Adrenal gland (tissue), 12 donors: Measurements from ENCODE around the gene DNAJC1. TPM values are rescaled to one million over a fixed set of nuclear protein-coding genes. Genes with fewer than 3 reads are reported as not detected.

Experiments used
- DNase-seq, 7 donors: peaks; one replicate each; pipeline ENCODE4 v3.0.0-alpha.2; 2019 to 2020
- H3K27ac ChIP-seq, 5 donors: fragments of 200-600 bp; sonication (generic) in 4 of 5; 1 replicate in 3 of 5; 2 replicates in 2 of 5; pipeline versions ENCODE4 v1.5.1 to v1.8.0; 2016 to 2020; ENCODE audit warnings: mild to moderate bottlenecking in 1 of 5
- H3K27me3 ChIP-seq: fragments of 200-600 bp; 2 replicates; pipeline ENCODE4 v1.8.0; 2021
- H3K36me3 ChIP-seq, 2 donors: fragments of 200-600 bp; replicated peaks in 1 of 2; 1 replicate in 1 of 2; 2 replicates in 1 of 2; pipeline versions ENCODE4 v1.5.1 to v1.8.0; 2018 to 2022
- H3K4me1 ChIP-seq, 2 donors: fragments of 200-600 bp; replicated peaks in 1 of 2; 1 replicate in 1 of 2; 2 replicates in 1 of 2; pipeline versions ENCODE4 v1.5.1 to v1.8.0; 2018 to 2021
- H3K4me3 ChIP-seq, 4 donors: fragments of 200-600 bp; sonication (generic) in 3 of 4; one replicate each; pipeline ENCODE4 v1.5.1; 2016 to 2018
- H3K9me3 ChIP-seq, 3 donors: fragments of 200-600 bp; sonication (generic) in 1 of 3; replicated peaks in 1 of 3; 1 replicate in 2 of 3; 2 replicates in 1 of 3; pipeline versions ENCODE4 v1.5.1 to v1.8.0; 2016 to 2021
- CTCF ChIP-seq, 6 experiments: fragments of 450-650 bp in 4 of 6; fragments of 200-600 bp in 2 of 6; sonication (generic) in 1 of 6; IDR thresholded peaks; 1 replicate in 5 of 6; 2 replicates in 1 of 6; pipeline versions ENCODE4 v1.5.1 to v1.8.0; 2016 to 2021; ENCODE audit warnings: antibody characterized with exemption in 6 of 6, mild to moderate bottlenecking in 2 of 6, moderate library complexity in 1 of 6
- POLR2A ChIP-seq, 2 donors: fragments of 450-650 bp; IDR thresholded peaks; one replicate each; pipeline ENCODE4 v1.6.1; 2017; ENCODE audit warnings: antibody characterized with exemption in 2 of 2, mild to moderate bottlenecking in 2 of 2, moderate library complexity in 1 of 2
- WGBS, 4 donors: extraction: QIAGEN DNeasy Blood & Tissue Kit in 2 of 4; methylation state at CpG; one replicate each; pipeline versions ENCODE4 v1.1.5 to v1.1.7; 2013 to 2017; 5-methylcytosine and 5-hydroxymethylcytosine counted together
- intact Hi-C, 2 donors: fragments of 100-400 bp; cut with DNase I; formaldehyde crosslinking; loops; one replicate each; pipeline versions ENCODE4 v1.14.1 to v1.15.0; 2022 to 2023
- polyA plus RNA-seq, 3 donors: library from polyadenylated mRNA; stranded (reverse); fragments of 200-250 nt in 2 of 3; fragments of 350-450 nt in 1 of 3; fragmentation: Illumina TruSeq in 1 of 3; extraction: RNeasy Lipid Tissue Mini Kit (QIAGEN cat#74804) in 1 of 3; gene quantifications; one replicate each; pipeline ENCODE4 v1.2.3, GENCODE V29; 2013 to 2014
- total RNA-seq, 9 donors: library from RNA; depleted of rRNA in 4 of 9; stranded (reverse); fragments of >200 nt in 4 of 9; fragments of 120-200 nt in 1 of 9; fragmentation: NEBNext Ultra II Directional in 1 of 9; extraction: Animal tissue kit (Norgen Biotek cat#: 25700) in 1 of 9; gene quantifications; one replicate each; pipeline versions ENCODE4 v1.1.0 to v1.2.4, GENCODE V29; 2013 to 2023
- donor health status: healthy with polysubstance abuse.
- donor health status: Bipolar disorder and iron deficiency.
- donor health status: DM: yes; HTN: yes; CAD: no.
- donor health status: DM: no; HTN: no; CAD: no.
- donor health status: DM: no; HTN: no; CAD: no.
- donor health status: DM: yes; HTN: yes; CAD: no.

DNAJC1 gene
- total and polyA plus RNA-seq, 12 donors: 11.0 to 84.4 (median 36.8) TPM

GRCh38 chr10:21993360-21994001 is 10.0 kb downstream of the DNAJC1 start:
- intact Hi-C loops: no loop called here
- 42 to 53% (median 52%) methylated on average over 7 of the region's 7 CpGs for WGBS, 4 donors
- Histone ChIP-seq H3K4me1 (no peaks in the 10 kb centered on the region), H3K36me3 (no peaks in the 10 kb centered on the region), H3K27ac (no peak overlapping the region), H3K9me3 (no peaks in the 10 kb centered on the region), H3K27me3 (no peaks in the 10 kb centered on the region), H3K4me3 (no peak overlapping the region)
- no peak for DNase-seq
- TF ChIP-seq POLR2A (IDR thresholded peaks at IDR 0.05): no peak
- TF ChIP-seq CTCF (IDR thresholded peaks at IDR 0.05): peak; percentile 23 to 80 (median 66)

GRCh38 chr10:21991785-21992184 is 11.7 kb downstream of the DNAJC1 start:
- Histone ChIP-seq H3K4me1 (no peaks in the 10 kb centered on the region), H3K36me3 (no peaks in the 10 kb centered on the region), H3K27ac (no peak overlapping the region), H3K27me3 (no peaks in the 10 kb centered on the region), H3K9me3 (no peaks in the 10 kb centered on the region), H3K4me3 (no peak overlapping the region)
- no peak for TF ChIP-seq POLR2A (IDR thresholded peaks at IDR 0.05)
- no peak for TF ChIP-seq CTCF (IDR thresholded peaks at IDR 0.05)
- intact Hi-C loops: no loop called here
- 90 to 95% (median 93%) methylated on average over 8 of the region's 8 CpGs for WGBS, 4 donors
- no peak for DNase-seq

- no peak for DNase-seq
- Histone ChIP-seq H3K27ac (no peak overlapping the region), H3K36me3 (no peaks in the 10 kb centered on the region), H3K27me3 (no peaks in the 10 kb centered on the region), H3K4me1 (no peaks in the 10 kb centered on the region), H3K4me3 (no peak overlapping the region), H3K9me3 (no peaks in the 10 kb centered on the region)
- 69 to 80% (median 74%) methylated on average over 1 of the region's 1 CpG for WGBS, 4 donors
- intact Hi-C loops: no loop called here
- TF ChIP-seq POLR2A (IDR thresholded peaks at IDR 0.05) (no peak), CTCF (IDR thresholded peaks at IDR 0.05) (no peak)
Measured at GRCh38 chr10:21990449-21990848, 13.1 kb downstream of the DNAJC1 start.

- no peaks in the 10 kb centered on the region for H3K36me3 ChIP-seq
- 45 to 51% (median 49%) methylated on average over 5 of the region's 5 CpGs for WGBS, 4 donors
- no peak overlapping the region for H3K27ac ChIP-seq
- no peaks in the 10 kb centered on the region for H3K9me3 ChIP-seq
- H3K4me1 ChIP-seq: no peaks in the 10 kb centered on the region
- no peak overlapping the region for H3K4me3 ChIP-seq
- peak; percentile 21 to 85 (median 57) for DNase-seq
- H3K27me3 ChIP-seq: no peaks in the 10 kb centered on the region
- TF ChIP-seq POLR2A (IDR thresholded peaks at IDR 0.05) (no peak), CTCF (IDR thresholded peaks at IDR 0.05) (peak; percentile 8 to 50 (median 36))
- intact Hi-C loops: no loop called here
Measured at GRCh38 chr10:21989453-21990154, 13.9 kb downstream of the DNAJC1 start.
